Stimulated activated naive CD8-positive, alpha-beta T cell treated with anti-CD3 and anti-CD28 coated beads, Interleukin-15, amount 100 ng/mL, for 72 hours (primary cell): ENCODE data around the gene NOC2L.

Source experiments
- ATAC-seq: fragments of 150-1000 bp; cut with Tn5 transposase; 2 replicates; pipeline ENCODE4 v1.10.0; 2021; ENCODE audit warnings: mild to moderate bottlenecking, moderate library complexity
- DNase-seq, 2 donors: peaks; one replicate each; pipeline ENCODE4 v3.0.0; 2021 to 2022
- H3K27ac Mint-ChIP-seq, 2 donors: one replicate each; pipeline ENCODE4 v1.8.0; 2022; ENCODE audit warnings: mild to moderate bottlenecking in 2 of 2, mixed read lengths in 2 of 2, moderate library complexity in 2 of 2
- H3K27me3 Mint-ChIP-seq: one replicate; pipeline ENCODE4 v1.8.0; 2022; ENCODE audit warnings: mixed read lengths
- H3K4me1 Mint-ChIP-seq: one replicate; pipeline ENCODE4 v1.8.0; 2022; ENCODE audit warnings: mild to moderate bottlenecking, mixed read lengths
- H3K4me3 Mint-ChIP-seq, 2 donors: one replicate each; pipeline ENCODE4 v1.8.0; 2022; ENCODE audit warnings: mild to moderate bottlenecking in 2 of 2, mixed read lengths in 2 of 2, moderate library complexity in 1 of 2
- H3K9me3 Mint-ChIP-seq, 2 donors: one replicate each; pipeline ENCODE4 v1.8.0; 2022; ENCODE audit warnings: mixed read lengths in 2 of 2

The NOC2L gene

DNA sequence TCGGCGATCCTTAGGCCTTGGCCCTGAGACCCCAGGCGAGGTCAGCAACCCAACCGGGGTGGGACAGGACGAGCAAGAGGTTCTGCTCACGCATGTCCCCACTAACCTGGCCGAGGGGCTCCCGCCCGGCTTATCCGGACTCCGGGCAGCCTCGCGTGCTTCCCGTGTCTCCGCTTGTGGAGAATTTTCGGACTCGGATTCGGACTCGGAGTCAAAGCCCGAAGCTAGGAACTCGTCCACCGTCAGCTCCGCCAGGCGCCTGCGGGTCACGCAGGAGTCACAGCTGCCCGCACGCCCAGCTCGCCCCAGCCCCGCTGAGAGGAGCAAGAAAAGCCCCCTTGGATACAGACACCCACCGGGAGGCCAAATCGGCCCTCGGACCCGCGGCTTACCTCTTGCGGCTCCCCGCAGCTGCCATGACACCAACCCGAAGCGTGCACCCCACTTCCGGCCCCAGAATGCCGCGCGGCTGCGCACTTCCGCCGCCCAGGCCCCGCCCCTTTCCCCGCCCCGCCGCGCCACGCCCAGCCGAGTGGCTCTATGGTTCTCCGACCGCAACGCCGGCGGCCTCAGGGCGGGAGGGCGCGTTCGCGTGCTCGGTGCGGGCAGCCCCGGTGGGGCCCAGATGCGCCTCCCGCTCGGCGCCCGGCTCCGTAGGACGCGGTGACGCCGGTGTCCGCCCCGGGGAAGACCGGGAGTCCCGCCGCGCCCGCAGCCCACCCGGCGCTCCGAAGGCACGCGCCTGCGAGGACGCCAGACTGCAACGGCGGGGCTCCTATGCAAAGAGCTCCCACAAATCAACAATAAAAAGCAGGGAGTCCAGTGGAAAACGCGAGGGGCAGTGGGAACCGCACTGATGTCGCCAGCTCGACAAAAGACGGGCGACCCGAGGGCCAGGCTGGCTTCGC lies at the start of gene NOC2L:
NOC2L (minus strand) TSS at position 434 of the 908 bp plus-strand sequence; CDS start at position 418, 16 bp downstream.
- DNase-seq (peak; percentile 91 to 93), ATAC-seq (peak; percentile 85)
- Mint-ChIP-seq H3K4me3 (peak within 1 kb of the TSS; percentile 92 to 97), H3K27ac (peak within 1 kb of the TSS; percentile 89), H3K4me1 (peaks cover 36% of the 10 kb centered on the region), H3K9me3 (no peaks in the 10 kb centered on the region), H3K27me3 (no peaks in the 10 kb centered on the region)

DNA sequence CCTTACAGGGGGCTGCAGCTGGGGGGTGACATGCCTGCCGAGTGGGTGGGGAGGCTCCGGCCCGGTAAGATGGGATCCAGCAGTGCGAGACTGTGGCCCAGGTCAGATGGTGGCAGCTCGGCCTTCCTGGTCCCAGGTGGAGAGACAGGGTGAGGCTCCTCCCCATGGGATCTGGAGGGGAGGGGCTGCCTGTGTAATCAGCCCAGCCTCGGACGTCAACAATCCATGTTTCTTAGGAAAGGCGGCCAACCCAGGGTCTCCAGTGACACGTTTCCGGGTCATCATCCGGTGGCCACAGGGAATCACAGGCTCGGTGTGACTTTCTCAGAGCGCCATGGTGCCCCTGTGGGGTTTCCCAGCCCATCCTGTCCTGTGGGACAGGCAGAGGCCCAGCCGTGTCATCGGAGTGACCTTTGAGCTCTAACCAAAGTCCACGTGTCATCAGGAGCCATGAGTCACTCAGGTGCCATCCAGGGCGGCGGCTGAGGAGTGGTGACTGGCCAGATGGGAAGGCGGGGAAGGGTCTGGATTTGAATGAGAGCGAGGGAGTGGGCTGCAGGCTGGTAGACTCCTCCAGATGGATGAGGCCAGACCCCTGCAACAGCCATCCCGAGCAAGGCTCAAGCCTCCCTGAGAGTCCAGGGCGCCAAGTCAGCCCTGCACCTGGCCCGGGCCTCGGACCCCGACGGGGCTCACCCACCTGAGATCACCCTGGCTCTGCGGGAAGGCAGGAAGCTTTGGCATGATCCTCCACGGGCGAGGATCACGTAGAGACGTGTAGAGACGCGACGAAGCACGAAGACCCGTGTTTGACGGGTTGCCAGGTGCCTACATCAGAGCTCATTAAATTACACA lies 47.5 kb upstream of the NOC2L start:
- H3K27me3 Mint-ChIP-seq, result peaks cover 53% of the 10 kb centered on the region
- H3K27ac Mint-ChIP-seq, result peak overlapping the region in 1 of 2 donors; percentile 16
- H3K4me1 Mint-ChIP-seq, result peaks cover 24% of the 10 kb centered on the region
- no peak overlapping the region for H3K4me3 Mint-ChIP-seq
- H3K9me3 Mint-ChIP-seq, result no peaks in the 10 kb centered on the region
- ATAC-seq (no peak), DNase-seq (peak in 1 of 2 donors; percentile 15)

- no peak overlapping the region for H3K4me3 Mint-ChIP-seq
- peaks cover 60% of the 10 kb centered on the region for H3K27me3 Mint-ChIP-seq
- no peaks in the 10 kb centered on the region for H3K9me3 Mint-ChIP-seq
- H3K27ac Mint-ChIP-seq, result peak overlapping the region in 1 of 2 donors; percentile 16
- peaks cover 29% of the 10 kb centered on the region for H3K4me1 Mint-ChIP-seq
- DNase-seq, result no peak
- no peak for ATAC-seq
These were observed 46.8 kb upstream of the NOC2L start for GRCh38 chr1:1005774-1006304.

- DNase-seq, result no peak
- peak; percentile 54 for ATAC-seq
- no peak overlapping the region for H3K27ac Mint-ChIP-seq
- H3K4me3 Mint-ChIP-seq, result peak overlapping the region; percentile 8 to 71
- peaks cover 68% of the 10 kb centered on the region for H3K27me3 Mint-ChIP-seq
- H3K9me3 Mint-ChIP-seq, result no peaks in the 10 kb centered on the region
- H3K4me1 Mint-ChIP-seq, result peaks cover 33% of the 10 kb centered on the region
These were observed 46.0 kb upstream of the NOC2L start for GRCh38 chr1:1004780-1005697.

DNA sequence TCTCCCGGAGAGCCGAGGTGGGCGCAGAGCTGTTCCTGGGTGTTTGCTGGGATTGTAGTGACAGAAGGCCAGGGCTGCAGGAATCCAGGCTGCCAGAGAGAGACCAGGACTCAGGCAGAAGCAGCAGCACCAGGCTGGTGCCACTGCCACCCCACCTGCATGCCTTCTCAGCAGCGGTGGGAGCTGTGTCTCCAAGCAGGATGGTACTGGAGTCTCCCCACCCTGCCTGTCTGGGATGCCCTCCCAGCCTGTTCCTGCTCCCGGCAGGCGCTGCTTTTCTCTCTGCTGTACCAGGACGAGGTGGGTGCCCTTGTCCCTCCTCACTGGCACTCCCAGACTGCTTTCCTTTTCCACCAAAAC lies 45.3 kb upstream of the NOC2L start:
- H3K27ac Mint-ChIP-seq, result no peak overlapping the region
- peak overlapping the region in 1 of 2 donors; percentile 71 for H3K4me3 Mint-ChIP-seq
- peaks cover 33% of the 10 kb centered on the region for H3K4me1 Mint-ChIP-seq
- no peak for DNase-seq
- no peaks in the 10 kb centered on the region for H3K9me3 Mint-ChIP-seq
- H3K27me3 Mint-ChIP-seq, result peaks cover 68% of the 10 kb centered on the region
- no peak for ATAC-seq

DNA sequence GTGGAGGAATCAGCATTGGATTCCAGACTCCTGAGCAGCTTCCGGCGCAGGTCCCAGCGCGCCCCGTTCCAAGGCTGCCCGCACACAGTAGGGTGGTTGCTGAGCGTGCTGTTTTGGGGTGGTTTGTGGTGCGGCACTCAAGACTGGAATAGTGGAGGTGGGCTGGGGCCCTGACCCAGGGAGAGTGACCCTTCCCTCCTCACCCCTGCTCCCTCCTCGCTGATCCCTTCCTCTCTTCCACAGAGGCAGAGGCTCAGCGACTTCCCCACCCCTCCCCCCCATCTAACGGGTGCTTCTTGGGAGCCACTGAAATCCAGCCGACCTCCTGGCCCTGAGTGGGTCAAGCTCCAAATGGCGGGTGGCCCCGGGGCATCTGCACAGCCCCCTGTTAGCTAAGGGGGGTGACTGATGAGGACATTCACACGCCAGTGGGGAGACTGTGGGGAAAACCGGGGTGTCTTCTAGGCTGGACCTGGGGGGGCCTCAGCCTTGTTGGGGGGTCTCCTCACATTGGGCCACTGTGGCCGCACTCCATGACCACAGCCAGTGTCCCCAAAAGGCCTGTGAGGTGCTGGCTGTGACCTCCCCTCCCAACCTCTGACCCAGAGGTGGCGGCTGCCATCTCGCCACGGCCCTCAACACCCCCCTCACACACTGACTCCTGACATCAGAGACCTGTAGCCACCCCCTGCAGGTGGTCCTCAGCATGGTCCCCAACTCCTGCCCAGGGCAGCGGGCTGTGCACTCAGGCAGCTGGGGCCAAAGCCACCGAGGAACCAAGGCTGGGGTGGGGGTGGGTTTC lies 44.8 kb upstream of the NOC2L start:
- ATAC-seq, result no peak
- peaks cover 68% of the 10 kb centered on the region for H3K27me3 Mint-ChIP-seq
- peaks cover 33% of the 10 kb centered on the region for H3K4me1 Mint-ChIP-seq
- no peak overlapping the region for H3K4me3 Mint-ChIP-seq
- no peak overlapping the region for H3K27ac Mint-ChIP-seq
- no peak for DNase-seq
- no peaks in the 10 kb centered on the region for H3K9me3 Mint-ChIP-seq

GRCh38 chr1:1001057-1001783 lies 42.2 kb upstream of the NOC2L start:
- H3K27ac Mint-ChIP-seq, result peak overlapping the region in 1 of 2 donors; percentile 80
- no peak for ATAC-seq
- H3K4me1 Mint-ChIP-seq, result peaks cover 50% of the 10 kb centered on the region
- H3K4me3 Mint-ChIP-seq, result peak overlapping the region; percentile 79 to 80
- peak in 1 of 2 donors; percentile 16 for DNase-seq
- H3K9me3 Mint-ChIP-seq, result no peaks in the 10 kb centered on the region
- H3K27me3 Mint-ChIP-seq, result peaks cover 83% of the 10 kb centered on the region

DNA sequence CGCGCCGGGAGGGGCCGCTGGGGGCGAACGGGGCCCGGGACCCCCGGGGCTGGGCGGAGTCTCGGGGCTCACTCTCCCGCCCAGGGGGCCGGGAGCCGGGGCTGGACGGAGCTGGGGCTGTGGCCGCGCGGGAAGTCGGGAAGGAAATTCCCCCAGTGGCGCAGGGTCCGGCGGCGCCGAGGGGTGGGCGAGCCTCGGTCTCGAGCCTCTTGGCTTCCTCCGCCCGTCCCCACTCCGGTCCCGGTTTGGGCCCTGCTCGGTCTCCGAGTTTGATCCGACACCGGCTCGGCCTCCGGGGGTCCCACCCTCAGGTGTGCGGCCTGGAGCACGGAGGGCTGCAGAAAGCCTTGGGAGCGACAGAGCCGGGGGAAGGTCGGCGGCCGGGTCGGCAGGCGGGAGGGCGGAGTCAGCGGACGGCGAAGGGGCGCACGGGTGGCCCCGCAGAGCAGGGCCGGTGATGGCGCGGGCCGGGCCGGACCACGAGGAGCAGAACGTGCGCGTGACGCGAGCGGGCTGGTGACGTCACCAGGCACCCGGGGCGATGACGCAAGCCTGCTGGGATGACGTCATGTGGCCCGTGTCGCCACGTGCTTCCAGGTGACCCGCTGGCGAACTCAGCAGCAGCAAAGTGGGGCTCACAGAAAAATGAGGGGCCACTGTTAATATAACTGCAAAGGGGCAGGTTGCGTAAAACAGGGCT lies 41.5 kb upstream of the NOC2L start:
- H3K4me3 Mint-ChIP-seq, result peak overlapping the region; percentile 79 to 80
- H3K9me3 Mint-ChIP-seq, result no peaks in the 10 kb centered on the region
- peak overlapping the region in 1 of 2 donors; percentile 80 for H3K27ac Mint-ChIP-seq
- peaks cover 83% of the 10 kb centered on the region for H3K27me3 Mint-ChIP-seq
- peaks cover 52% of the 10 kb centered on the region for H3K4me1 Mint-ChIP-seq
- peak; percentile 25 for ATAC-seq
- peak; percentile 58 to 78 for DNase-seq

DNA sequence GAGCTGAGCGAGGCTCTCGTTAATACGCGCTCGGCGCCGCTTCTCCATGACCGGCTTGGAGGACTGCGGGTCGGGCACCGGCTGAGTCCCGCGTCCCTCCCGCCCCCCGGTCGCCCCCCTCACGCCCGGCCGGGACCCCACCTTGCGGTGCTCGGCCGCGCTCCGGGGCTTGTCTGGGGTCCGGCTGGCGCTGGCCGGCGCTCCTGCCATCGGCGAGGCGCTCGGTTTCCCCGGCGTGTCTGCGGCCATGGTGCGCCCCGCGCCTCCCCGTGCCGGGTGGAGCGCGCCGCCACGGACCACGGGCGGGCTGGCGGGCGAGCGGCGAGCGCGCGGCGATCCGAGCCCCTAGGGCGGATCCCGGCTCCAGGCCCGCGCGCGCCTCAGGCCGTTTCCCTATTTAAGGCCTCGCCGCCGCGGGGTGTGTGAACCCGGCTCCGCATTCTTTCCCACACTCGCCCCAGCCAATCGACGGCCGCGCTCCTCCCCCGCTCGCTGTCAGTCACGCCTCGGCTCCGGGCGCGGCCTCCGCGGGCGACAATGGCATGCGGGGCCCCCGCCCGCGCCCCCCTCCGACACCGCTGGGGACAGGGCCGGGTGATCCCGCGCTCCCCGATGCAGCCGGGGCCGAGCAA lies 40.8 kb upstream of the NOC2L start, which contains the start of gene HES4:
HES4 (minus strand) TSS at position 373 of the 632 bp plus-strand sequence; CDS start at position 249, 124 bp downstream.
- H3K4me3 Mint-ChIP-seq, result peak within 1 kb of the TSS; percentile 79 to 80
- H3K4me1 Mint-ChIP-seq, result peaks cover 48% of the 10 kb centered on the region
- H3K27ac Mint-ChIP-seq, result peak within 1 kb of the TSS in 1 of 2 donors; percentile 80
- peaks cover 83% of the 10 kb centered on the region for H3K27me3 Mint-ChIP-seq
- no peaks in the 10 kb centered on the region for H3K9me3 Mint-ChIP-seq
- DNase-seq (peak; percentile 56 to 67), ATAC-seq (peak; percentile 61)

DNA sequence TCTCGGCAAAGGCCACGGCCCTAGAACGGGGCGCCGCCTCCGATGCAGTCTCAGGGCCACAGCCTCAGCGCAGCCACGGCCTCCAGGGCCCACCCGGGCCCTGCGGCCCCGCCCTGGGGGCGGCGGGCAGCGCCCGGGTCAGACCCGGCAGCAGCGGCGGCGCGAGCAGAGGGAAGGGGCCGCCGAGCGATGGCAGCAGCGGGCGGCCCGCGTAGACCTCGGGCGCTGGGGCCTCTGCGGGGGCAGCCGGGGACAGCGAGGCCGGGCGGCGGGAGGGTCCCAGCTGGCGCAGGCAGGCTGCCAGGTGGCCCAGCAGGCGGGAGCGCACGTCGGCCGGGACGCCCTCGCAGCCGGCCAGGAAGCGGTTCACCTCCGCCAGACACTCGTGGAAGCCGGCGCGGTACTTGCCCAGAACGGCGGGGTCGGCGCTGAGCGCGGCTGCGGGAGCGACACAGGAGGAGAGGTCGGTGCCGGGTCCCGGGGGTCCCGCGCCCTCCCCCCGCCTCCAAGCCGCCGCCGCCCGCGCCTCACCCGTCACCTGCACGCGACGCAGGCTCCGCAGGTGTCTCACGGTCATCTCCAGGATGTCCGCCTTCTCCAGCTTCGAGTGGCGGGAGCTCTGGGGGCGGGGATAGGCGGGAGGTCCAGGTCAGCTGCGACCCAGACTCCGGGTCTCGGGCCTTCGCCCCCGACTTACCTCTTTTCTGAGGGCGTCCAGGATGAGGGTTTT lies 40.1 kb upstream of the NOC2L start:
- peak; percentile 14 for ATAC-seq
- no peaks in the 10 kb centered on the region for H3K9me3 Mint-ChIP-seq
- H3K27ac Mint-ChIP-seq, result no peak overlapping the region
- H3K4me3 Mint-ChIP-seq, result peak overlapping the region; percentile 57 to 58
- H3K4me1 Mint-ChIP-seq, result peaks cover 45% of the 10 kb centered on the region
- H3K27me3 Mint-ChIP-seq, result peaks cover 81% of the 10 kb centered on the region
- peak in 1 of 2 donors; percentile 34 for DNase-seq

DNA sequence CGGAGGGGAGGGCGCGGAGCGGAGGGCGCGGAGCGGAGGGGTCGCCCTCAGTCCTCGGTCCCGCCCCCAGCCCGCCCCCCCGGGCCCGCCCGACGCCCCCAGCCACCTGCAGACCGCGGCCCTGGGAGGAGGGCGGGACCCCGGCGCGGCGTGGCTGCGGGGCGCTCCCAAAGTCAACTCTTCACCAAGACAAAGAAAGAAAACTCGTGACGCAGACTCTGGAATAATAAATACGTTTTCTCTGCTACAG lies 39.6 kb upstream of the NOC2L start:
- no peak for ATAC-seq
- H3K4me1 Mint-ChIP-seq, result peaks cover 44% of the 10 kb centered on the region
- no peak overlapping the region for H3K27ac Mint-ChIP-seq
- H3K9me3 Mint-ChIP-seq, result no peaks in the 10 kb centered on the region
- peak overlapping the region in 1 of 2 donors; percentile 58 for H3K4me3 Mint-ChIP-seq
- no peak for DNase-seq
- H3K27me3 Mint-ChIP-seq, result peaks cover 76% of the 10 kb centered on the region

DNA sequence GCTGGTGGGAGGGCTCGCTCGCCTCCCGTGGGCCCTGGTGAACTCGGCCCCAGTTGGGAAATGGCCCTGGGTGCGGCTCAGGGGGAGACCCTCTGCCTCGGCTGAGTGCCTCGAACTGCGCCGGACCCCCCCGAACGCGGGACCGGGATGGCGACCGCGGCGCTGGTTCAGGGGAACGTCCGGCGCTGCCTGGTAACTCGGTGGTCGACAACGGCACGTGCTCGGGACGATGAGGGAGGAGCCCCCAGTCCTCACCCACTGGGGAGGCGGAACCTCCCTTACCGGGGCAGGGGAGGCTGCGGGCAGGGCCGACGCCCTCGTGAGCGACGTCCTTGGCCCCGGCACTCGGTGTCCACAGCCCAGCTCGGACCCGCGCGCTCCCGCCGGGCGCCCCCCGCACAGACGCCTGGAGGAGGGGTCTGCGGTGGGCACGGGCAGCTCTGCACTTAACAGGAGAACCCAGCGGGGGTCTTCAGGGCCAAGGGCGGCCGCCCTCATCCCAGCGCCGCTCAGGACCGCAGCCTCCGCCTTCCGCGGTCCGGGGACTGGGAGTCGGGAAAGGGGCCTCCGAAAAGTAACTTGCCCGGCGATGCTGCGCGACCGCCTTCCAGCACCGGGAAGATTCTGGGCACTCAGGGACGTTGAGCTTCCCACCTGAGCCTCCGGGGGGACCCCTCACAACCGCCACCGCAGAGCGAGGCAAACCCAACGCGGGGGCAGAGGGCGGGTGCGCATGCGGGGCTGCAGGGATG lies 39.1 kb upstream of the NOC2L start:
- Mint-ChIP-seq H3K4me3 (peak overlapping the region; percentile 39 to 51), H3K4me1 (peaks cover 44% of the 10 kb centered on the region), H3K27me3 (peaks cover 71% of the 10 kb centered on the region), H3K27ac (no peak overlapping the region), H3K9me3 (peaks cover 0 to 2% of the 10 kb centered on the region in 2 donors)
- no peak for ATAC-seq
- DNase-seq, result peak in 1 of 2 donors; percentile 13
